Prostate gland (tissue), 2 donors: ENCODE results near the gene CREB3L2. TPM values are rescaled to one million over a fixed set of nuclear protein-coding genes. Genes with fewer than 3 reads are reported as not detected.

Experiments
- DNase-seq: peaks from one replicate; pipeline ENCODE4 v3.0.0-alpha.2; 2019; ENCODE audit warnings: low spot score
- H3K27ac ChIP-seq, 2 donors: fragments of 200-600 bp; sonication (generic); 2 replicates each; pipeline ENCODE4 v1.5.1; 2017 to 2019
- H3K27me3 ChIP-seq: fragments of 200-600 bp; sonication (generic); replicated peaks from 2 replicates; pipeline ENCODE4 v1.5.1; 2019; ENCODE audit not compliant: insufficient read depth
- H3K36me3 ChIP-seq, 2 donors: fragments of 200-600 bp; sonication (generic); 1 replicate in 1 of 2; 2 replicates in 1 of 2; pipeline versions ENCODE4 v1.5.1 to v1.8.1; 2017 to 2019
- H3K4me1 ChIP-seq: fragments of 200-600 bp; sonication (generic); replicated peaks from 2 replicates; pipeline ENCODE4 v1.5.1; 2019
- H3K4me3 ChIP-seq, 2 donors: fragments of 200-600 bp; sonication (generic); 2 replicates each; pipeline ENCODE4 v1.5.1; 2017 to 2019
- H3K9me3 ChIP-seq: fragments of 200-600 bp; sonication (generic); 2 replicates; pipeline ENCODE4 v1.5.1; 2017
- POLR2A ChIP-seq: fragments of 450-650 bp; IDR thresholded peaks from one replicate; pipeline ENCODE4 v1.6.1; 2016; ENCODE audit warnings: antibody characterized with exemption, mild to moderate bottlenecking
- POLR2AphosphoS5 ChIP-seq: sonication (generic); formaldehyde crosslinking; IDR thresholded peaks from one replicate; pipeline ENCODE4 v1.6.1; 2017; ENCODE audit warnings: antibody characterized with exemption
- WGBS: methylation state at CpG from one replicate; pipeline ENCODE4 v1.1.5; 2018; 5-methylcytosine and 5-hydroxymethylcytosine counted together
- intact Hi-C: fragments of 100-400 bp; cut with DNase I; formaldehyde crosslinking; loops from one replicate; pipeline ENCODE4 v1.14.2; 2022
- total RNA-seq, 2 donors: library from RNA; depleted of rRNA; stranded (reverse); fragments of >200 nt; gene quantifications; one replicate each; pipeline ENCODE4 v1.1.0, GENCODE V29; 2016
- TF ChIP-seq, protein P1 (sequence below), 4 experiments: fragments of 200-600 bp in 2 of 4; fragments of 450-650 bp in 2 of 4; sonication (generic) in 2 of 4; IDR thresholded peaks; 1 replicate in 3 of 4; 2 replicates in 1 of 4; pipeline ENCODE4 v1.5.1; 2016 to 2019; ENCODE audit warnings: antibody characterized with exemption in 4 of 4, mild to moderate bottlenecking in 2 of 4, moderate library complexity in 2 of 4

CREB3L2 gene
- total RNA-seq, 2 donors from 2014 or later, result 34.1 to 42.0 TPM

DNA sequence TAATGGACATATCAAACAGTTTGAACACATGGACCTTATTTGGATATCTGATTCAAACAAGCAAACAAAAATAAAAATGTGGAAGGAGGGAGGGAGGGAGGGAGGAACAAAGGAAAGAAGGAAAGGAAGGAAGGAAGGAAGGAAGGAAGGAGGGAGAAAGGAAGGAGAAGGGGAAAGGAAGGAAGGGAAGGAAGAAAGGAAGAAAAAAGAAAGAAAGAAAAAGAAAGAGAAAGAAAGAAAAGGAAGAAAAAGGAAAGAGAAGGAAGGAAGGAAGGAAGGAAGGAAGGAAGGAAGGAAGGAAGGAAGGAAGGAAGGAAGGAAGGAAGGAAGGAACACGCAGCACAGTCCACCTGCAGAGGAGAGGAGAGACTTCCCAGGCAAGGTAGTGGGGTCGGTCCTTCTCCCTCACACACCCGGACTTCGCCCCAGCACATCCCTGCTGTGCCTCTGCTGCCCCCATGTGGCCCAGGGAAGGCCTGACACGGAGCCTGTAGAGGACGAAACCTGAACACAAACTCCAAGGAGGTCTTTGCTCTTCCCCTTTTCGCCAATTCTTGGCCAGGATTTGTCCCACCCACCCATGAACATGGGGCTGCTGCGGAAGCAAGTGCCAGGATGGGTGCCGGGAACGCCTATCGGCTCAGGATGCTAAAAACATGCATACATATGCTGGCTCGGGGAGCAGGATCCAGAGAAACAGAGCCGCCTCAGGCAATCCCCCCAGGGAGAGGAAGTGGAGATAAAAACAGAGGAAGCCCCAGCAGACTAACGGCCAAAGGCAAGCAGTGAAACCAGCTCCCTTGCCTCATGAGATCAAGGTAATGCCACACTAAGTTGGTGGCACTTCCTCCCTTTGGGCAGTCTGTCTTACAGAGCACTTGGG is 102.8 kb downstream of the CREB3L2 start:
- 16% methylated on average over 13 of the region's 14 CpGs for WGBS
- Histone ChIP-seq H3K36me3 (peaks cover 0 to 2% of the 10 kb centered on the region in 2 donors), H3K4me1 (no peaks in the 10 kb centered on the region), H3K4me3 (no peak overlapping the region), H3K27ac (no peak overlapping the region), H3K27me3 (no peaks in the 10 kb centered on the region), H3K9me3 (no peaks in the 10 kb centered on the region)
- TF ChIP-seq, protein P1, sequence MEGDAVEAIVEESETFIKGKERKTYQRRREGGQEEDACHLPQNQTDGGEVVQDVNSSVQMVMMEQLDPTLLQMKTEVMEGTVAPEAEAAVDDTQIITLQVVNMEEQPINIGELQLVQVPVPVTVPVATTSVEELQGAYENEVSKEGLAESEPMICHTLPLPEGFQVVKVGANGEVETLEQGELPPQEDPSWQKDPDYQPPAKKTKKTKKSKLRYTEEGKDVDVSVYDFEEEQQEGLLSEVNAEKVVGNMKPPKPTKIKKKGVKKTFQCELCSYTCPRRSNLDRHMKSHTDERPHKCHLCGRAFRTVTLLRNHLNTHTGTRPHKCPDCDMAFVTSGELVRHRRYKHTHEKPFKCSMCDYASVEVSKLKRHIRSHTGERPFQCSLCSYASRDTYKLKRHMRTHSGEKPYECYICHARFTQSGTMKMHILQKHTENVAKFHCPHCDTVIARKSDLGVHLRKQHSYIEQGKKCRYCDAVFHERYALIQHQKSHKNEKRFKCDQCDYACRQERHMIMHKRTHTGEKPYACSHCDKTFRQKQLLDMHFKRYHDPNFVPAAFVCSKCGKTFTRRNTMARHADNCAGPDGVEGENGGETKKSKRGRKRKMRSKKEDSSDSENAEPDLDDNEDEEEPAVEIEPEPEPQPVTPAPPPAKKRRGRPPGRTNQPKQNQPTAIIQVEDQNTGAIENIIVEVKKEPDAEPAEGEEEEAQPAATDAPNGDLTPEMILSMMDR (IDR thresholded peaks at IDR 0.05), result peak; percentile 76 to 83 (median 80)
- TF ChIP-seq POLR2A (no peak), POLR2AphosphoS5 (peak; percentile 24)
- peak; percentile 65 for DNase-seq
- intact Hi-C loops, result loop anchor here (1.0 kb wide), 1 partner anchor 243 kb away; no protein-coding TSS in a partner anchor

DNA sequence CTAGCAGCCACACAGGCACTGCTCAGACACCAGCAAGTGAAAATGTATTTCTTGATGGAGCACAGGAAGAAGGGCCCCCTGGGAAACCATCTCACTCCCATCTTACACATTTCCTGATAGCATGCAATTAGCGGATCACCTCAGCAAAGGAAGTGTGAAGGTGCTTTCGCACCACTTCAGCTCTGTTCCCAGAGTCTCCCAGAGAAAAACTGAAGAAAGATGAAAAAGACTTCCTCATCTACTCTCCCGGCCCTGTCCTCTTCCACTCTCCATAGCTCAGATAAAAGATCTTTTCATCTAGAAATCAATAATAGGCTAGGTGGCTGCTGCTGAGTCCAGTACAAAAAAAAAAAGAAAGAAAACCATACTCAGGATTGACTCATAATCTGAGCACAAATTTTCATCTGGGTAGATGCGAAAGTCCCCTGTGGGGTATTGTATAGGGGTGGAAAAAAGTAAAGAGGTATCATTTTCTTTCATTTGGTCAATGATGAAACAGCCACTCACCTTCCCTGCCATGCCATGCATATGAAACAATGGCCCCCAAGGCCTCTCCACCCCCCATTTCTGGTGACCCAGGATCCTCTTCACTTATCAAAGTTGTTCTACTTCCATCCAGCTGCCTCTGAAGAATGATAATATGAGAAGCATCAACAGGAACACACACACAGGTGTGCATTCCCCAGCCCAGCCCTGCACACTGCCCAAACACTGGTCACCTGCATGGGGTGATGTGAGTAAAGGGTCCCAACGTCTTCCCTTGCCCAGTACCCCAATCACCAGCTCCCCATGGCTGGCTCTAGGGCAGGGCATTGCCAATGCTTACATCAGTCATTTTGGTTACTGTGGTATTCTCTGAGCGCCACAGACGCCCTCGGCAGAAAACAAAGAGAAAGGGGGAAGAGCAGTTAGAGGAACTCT is 106.3 kb downstream of the CREB3L2 start:
- H3K9me3 ChIP-seq, result no peaks in the 10 kb centered on the region
- 73% methylated on average over 8 of the region's 8 CpGs for WGBS
- H3K27me3 ChIP-seq, result no peaks in the 10 kb centered on the region
- intact Hi-C loops, result no loop called here
- no peak overlapping the region for H3K4me3 ChIP-seq
- DNase-seq, result no peak
- peaks cover 0 to 7% of the 10 kb centered on the region in 2 donors for H3K36me3 ChIP-seq
- no peak for TF ChIP-seq POLR2AphosphoS5
- TF ChIP-seq, protein P1 (IDR thresholded peaks at IDR 0.05), result no peak
- TF ChIP-seq POLR2A, result no peak
- H3K4me1 ChIP-seq, result no peaks in the 10 kb centered on the region
- H3K27ac ChIP-seq, result no peak overlapping the region

DNA sequence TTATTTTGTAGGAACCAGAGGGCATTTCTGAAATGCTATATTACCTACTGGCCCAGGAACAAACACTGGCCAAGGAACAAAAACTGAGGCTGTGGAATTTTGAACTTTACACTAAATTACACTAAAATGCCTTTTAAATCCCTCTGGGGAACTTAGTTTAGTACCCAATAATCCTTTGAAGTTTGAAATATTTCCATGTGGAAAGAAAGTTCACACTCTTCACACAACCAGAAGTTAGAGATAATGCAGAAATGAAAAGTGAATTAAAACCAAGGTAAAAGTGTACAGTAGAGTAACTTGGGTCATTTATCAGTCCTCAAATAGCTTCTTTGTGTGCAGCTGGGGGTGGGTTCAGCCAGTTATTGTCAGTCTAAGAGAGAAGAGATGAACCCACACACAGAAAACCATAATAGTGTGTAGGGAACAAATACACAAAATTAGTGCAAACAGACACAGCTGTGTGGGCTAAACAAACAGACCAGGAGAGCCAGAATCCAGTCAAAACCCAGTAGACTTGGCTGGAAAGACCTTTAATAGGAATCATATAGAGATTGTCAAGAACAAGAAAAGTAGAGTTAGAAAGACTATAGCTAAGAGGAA is 108.6 kb downstream of the CREB3L2 start:
- TF ChIP-seq, protein P1 (IDR thresholded peaks at IDR 0.05), result no peak
- TF ChIP-seq POLR2A (no peak), POLR2AphosphoS5 (no peak)

DNA sequence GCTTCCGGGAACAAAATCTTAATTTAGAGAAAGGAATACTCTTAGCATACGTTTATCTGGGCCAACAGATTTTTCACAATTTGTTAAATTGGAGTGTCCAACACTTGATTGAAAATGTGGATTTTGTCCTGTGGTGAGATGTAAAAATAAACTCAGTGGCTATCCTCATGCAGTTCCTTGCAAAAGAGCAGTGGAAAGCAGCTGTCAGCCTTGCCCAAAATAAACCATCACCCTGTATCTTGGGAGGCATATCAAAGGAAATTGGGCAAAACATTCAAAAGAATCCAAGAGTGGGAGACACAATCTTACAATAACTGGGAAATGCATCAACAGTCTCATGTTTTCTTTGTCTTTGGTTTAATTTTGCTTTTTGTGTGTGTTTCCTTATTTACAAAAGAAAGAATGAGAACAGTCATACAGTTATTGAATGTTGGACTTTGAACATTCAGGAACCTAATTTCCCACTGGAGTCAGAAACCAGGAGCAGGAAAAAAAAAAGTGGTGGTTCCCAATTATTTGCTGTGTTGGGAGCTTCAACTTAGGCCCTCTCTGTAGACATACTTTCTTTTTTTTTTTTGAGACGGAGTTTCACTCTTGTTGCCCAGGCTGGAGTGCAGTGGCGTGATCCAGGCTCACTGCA is 110.8 kb downstream of the CREB3L2 start:
- peaks cover 0 to 7% of the 10 kb centered on the region in 2 donors for H3K36me3 ChIP-seq
- H3K27ac ChIP-seq, result no peak overlapping the region
- no peak overlapping the region for H3K4me3 ChIP-seq
- DNase-seq, result no peak
- TF ChIP-seq, protein P1 (IDR thresholded peaks at IDR 0.05), result no peak
- TF ChIP-seq POLR2A (no peak), POLR2AphosphoS5 (no peak)
- H3K27me3 ChIP-seq, result no peaks in the 10 kb centered on the region
- 71% methylated on average over 4 of the region's 4 CpGs for WGBS
- no peaks in the 10 kb centered on the region for H3K9me3 ChIP-seq
- no peaks in the 10 kb centered on the region for H3K4me1 ChIP-seq
- intact Hi-C loops, result no loop called here

More for the DNA sequence above, 108.6 kb downstream of the CREB3L2 start:
- no peak overlapping the region for H3K27ac ChIP-seq
- H3K4me1 ChIP-seq, result no peaks in the 10 kb centered on the region
- H3K27me3 ChIP-seq, result no peaks in the 10 kb centered on the region
- intact Hi-C loops, result no loop called here
- H3K4me3 ChIP-seq, result no peak overlapping the region
- peaks cover 0 to 7% of the 10 kb centered on the region in 2 donors for H3K36me3 ChIP-seq
- no peak for DNase-seq
- H3K9me3 ChIP-seq, result no peaks in the 10 kb centered on the region
